Measurements from ENCODE around the gene IKBKE. TPM values are rescaled to one million over a fixed set of nuclear protein-coding genes. Genes with fewer than 3 reads are reported as not detected.

IKBKE gene
- total and polyA plus RNA-seq, 2 experiments from 2014 or later, result 14.5 to 17.7 TPM

GRCh38 chr1:206477581-206478380 is 7.5 kb downstream of the IKBKE start:
- no peak for DNase-seq
- in situ Hi-C loops (cut with MboI), result no loop called here
- H3K27me3 ChIP-seq (replicated peaks; ENCODE audit: insufficient read depth), result no peaks in the 10 kb centered on the region
- no peaks in the 10 kb centered on the region for H3K79me2 ChIP-seq (ENCODE audit: insufficient read depth)
- no peaks in the 10 kb centered on the region for H4K20me1 ChIP-seq (ENCODE audit: insufficient read depth)
- H3K27ac ChIP-seq, result no peak overlapping the region
- peaks cover 12% of the 10 kb centered on the region for H3K4me1 ChIP-seq (ENCODE audit: insufficient read depth)
- H3K4me2 ChIP-seq (ENCODE audit: unreplicated experiment), result no peak overlapping the region
- H3K36me3 ChIP-seq (ENCODE audit: low read depth), result peaks cover 3% of the 10 kb centered on the region; the same call in 1 of the 2 replicates
- no peak overlapping the region for H3K4me3 ChIP-seq
- H3F3A ChIP-seq (ENCODE audit: insufficient read depth), result no peaks in the 10 kb centered on the region
- no peak for TF ChIP-seq EZH2 (IDR thresholded peaks at IDR 0.05; ENCODE audit: insufficient read depth, poor library complexity, severe bottlenecking)
- no peak for TF ChIP-seq EZH2phosphoT487 (IDR thresholded peaks at IDR 0.05; ENCODE audit: insufficient read depth, low read depth)
- no peak overlapping the region for H3K9ac ChIP-seq
- H3K9me3 ChIP-seq (ENCODE audit: low read depth), result no peaks in the 10 kb centered on the region
- 88 to 90% methylated on average over 19 to 21 of the region's 21 CpGs for WGBS, 2 experiments (ENCODE audit: low coverage in 1 of 2, low lambda C conversion rate in 2 of 2, missing lambda C conversion rate in 2 of 2)
- no peaks in the 10 kb centered on the region for H3K9me2 ChIP-seq (ENCODE audit: insufficient read depth)
- H2AFZ ChIP-seq, result no peak overlapping the region

GRCh38 chr1:206478746-206479145 is 8.5 kb downstream of the IKBKE start:
- no peak for DNase-seq
- Histone ChIP-seq H3F3A (ENCODE audit: insufficient read depth) (no peaks in the 10 kb centered on the region), H3K9me3 (ENCODE audit: low read depth) (no peaks in the 10 kb centered on the region)

GRCh38 chr1:206479183-206480125 is 9.2 kb downstream of the IKBKE start:
- in situ Hi-C loops (cut with MboI), result no loop called here
- peak; percentile 80 for DNase-seq
- H3K27me3 ChIP-seq (replicated peaks; ENCODE audit: insufficient read depth), result no peaks in the 10 kb centered on the region
- no peak overlapping the region for H3K9ac ChIP-seq
- no peaks in the 10 kb centered on the region for H4K20me1 ChIP-seq (ENCODE audit: insufficient read depth)
- H3K79me2 ChIP-seq (ENCODE audit: insufficient read depth), result no peaks in the 10 kb centered on the region
- no peak overlapping the region for H3K4me2 ChIP-seq (ENCODE audit: unreplicated experiment)
- no peak overlapping the region for H3K4me3 ChIP-seq
- no peaks in the 10 kb centered on the region for H3K9me3 ChIP-seq (ENCODE audit: low read depth)
- no peaks in the 10 kb centered on the region for H3K9me2 ChIP-seq (ENCODE audit: insufficient read depth)
- TF ChIP-seq EZH2phosphoT487 (IDR thresholded peaks at IDR 0.05; ENCODE audit: insufficient read depth, low read depth) (no peak), EZH2 (IDR thresholded peaks at IDR 0.05; ENCODE audit: insufficient read depth, poor library complexity, severe bottlenecking) (no peak)
- peaks cover 9% of the 10 kb centered on the region; the same call in 1 of the 2 replicates for H3K36me3 ChIP-seq (ENCODE audit: low read depth)
- 75 to 76% methylated on average over 14 of the region's 14 CpGs for WGBS, 2 experiments (ENCODE audit: low coverage in 1 of 2, low lambda C conversion rate in 2 of 2, missing lambda C conversion rate in 2 of 2)
- no peak overlapping the region for H2AFZ ChIP-seq
- H3K27ac ChIP-seq, result no peak overlapping the region
- H3K4me1 ChIP-seq (ENCODE audit: insufficient read depth), result peaks cover 9% of the 10 kb centered on the region; the same call in 1 of the 2 replicates
- H3F3A ChIP-seq (ENCODE audit: insufficient read depth), result no peaks in the 10 kb centered on the region

More at GRCh38 chr1:206478746-206479145, 8.5 kb downstream of the IKBKE start:
- H3K36me3 ChIP-seq (ENCODE audit: low read depth), result peaks cover 9% of the 10 kb centered on the region; the same call in 1 of the 2 replicates
- H3K27me3 ChIP-seq (replicated peaks; ENCODE audit: insufficient read depth), result no peaks in the 10 kb centered on the region
- no peak overlapping the region for H3K4me3 ChIP-seq
- H3K4me1 ChIP-seq (ENCODE audit: insufficient read depth), result peaks cover 9% of the 10 kb centered on the region; the same call in 1 of the 2 replicates
- no peak overlapping the region for H3K4me2 ChIP-seq (ENCODE audit: unreplicated experiment)
- H3K79me2 ChIP-seq (ENCODE audit: insufficient read depth), result no peaks in the 10 kb centered on the region
- H3K9me2 ChIP-seq (ENCODE audit: insufficient read depth), result no peaks in the 10 kb centered on the region
- no peak overlapping the region for H2AFZ ChIP-seq
- WGBS, 2 experiments (ENCODE audit: low coverage in 1 of 2, low lambda C conversion rate in 2 of 2, missing lambda C conversion rate in 2 of 2), result 92 to 94% methylated on average over 11 of the region's 11 CpGs
- H4K20me1 ChIP-seq (ENCODE audit: insufficient read depth), result no peaks in the 10 kb centered on the region
- in situ Hi-C loops (cut with MboI), result no loop called here
- TF ChIP-seq EZH2phosphoT487 (IDR thresholded peaks at IDR 0.05; ENCODE audit: insufficient read depth, low read depth) (no peak), EZH2 (IDR thresholded peaks at IDR 0.05; ENCODE audit: insufficient read depth, poor library complexity, severe bottlenecking) (no peak)
- H3K27ac ChIP-seq, result no peak overlapping the region
- no peak overlapping the region for H3K9ac ChIP-seq

GRCh38 chr1:206480211-206480610 is 9.9 kb downstream of the IKBKE start:
- H3K9ac ChIP-seq, result no peak overlapping the region
- no peak overlapping the region for H2AFZ ChIP-seq
- 84 to 87% methylated on average over 2 to 7 of the region's 8 CpGs for WGBS, 2 experiments (ENCODE audit: low coverage in 1 of 2, low lambda C conversion rate in 2 of 2, missing lambda C conversion rate in 2 of 2)
- no peak overlapping the region for H3K27ac ChIP-seq
- peaks cover 9% of the 10 kb centered on the region; the same call in 1 of the 2 replicates for H3K4me1 ChIP-seq (ENCODE audit: insufficient read depth)
- H3K79me2 ChIP-seq (ENCODE audit: insufficient read depth), result no peaks in the 10 kb centered on the region
- H3K4me3 ChIP-seq, result no peak overlapping the region
- no peak for DNase-seq
- TF ChIP-seq EZH2phosphoT487 (IDR thresholded peaks at IDR 0.05; ENCODE audit: insufficient read depth, low read depth) (no peak), EZH2 (IDR thresholded peaks at IDR 0.05; ENCODE audit: insufficient read depth, poor library complexity, severe bottlenecking) (no peak)
- no peak overlapping the region for H3K4me2 ChIP-seq (ENCODE audit: unreplicated experiment)
- H3K36me3 ChIP-seq (ENCODE audit: low read depth), result peaks cover 5% of the 10 kb centered on the region; the same call in 1 of the 2 replicates
- no peaks in the 10 kb centered on the region for H3K9me3 ChIP-seq (ENCODE audit: low read depth)
- H4K20me1 ChIP-seq (ENCODE audit: insufficient read depth), result no peaks in the 10 kb centered on the region
- in situ Hi-C loops (cut with MboI), result no loop called here
- no peaks in the 10 kb centered on the region for H3K27me3 ChIP-seq (replicated peaks; ENCODE audit: insufficient read depth)
- H3F3A ChIP-seq (ENCODE audit: insufficient read depth), result no peaks in the 10 kb centered on the region
- no peaks in the 10 kb centered on the region for H3K9me2 ChIP-seq (ENCODE audit: insufficient read depth)
